LNCAP (cell line): ENCODE results near the gene ZNF689.

Experiments used
- CTCF ChIP-seq: fragments of 450-650 bp; IDR thresholded peaks from 2 replicates; pipeline ENCODE4 v1.5.1; 2017; ENCODE audit warnings: mild to moderate bottlenecking

ZNF689 gene

DNA sequence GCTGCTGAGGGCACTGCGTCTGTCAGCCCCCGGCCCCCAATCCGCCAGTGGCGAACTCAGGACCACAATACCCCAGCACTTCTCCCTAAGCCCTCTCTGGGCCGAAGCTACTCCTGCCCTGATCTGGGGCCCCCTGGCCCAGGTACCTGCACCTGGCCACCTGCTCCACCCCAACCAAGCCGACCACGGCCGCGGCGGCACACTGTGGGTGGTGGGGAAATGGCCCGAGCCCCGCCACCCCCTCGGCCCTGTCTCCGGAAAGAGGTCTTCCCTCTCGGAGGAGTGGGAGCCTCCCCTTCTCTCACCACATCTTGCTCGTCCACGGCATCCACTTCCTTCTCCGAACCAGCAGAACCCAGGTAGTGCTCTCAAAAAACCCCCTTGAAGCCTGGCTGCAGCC lies 44.7 kb upstream of the ZNF689 start:
- no peak for TF ChIP-seq CTCF

- TF ChIP-seq CTCF, result no peak
Observed at GRCh38 chr16:30652718-30653117, 42.5 kb upstream of the ZNF689 start.

- no peak for TF ChIP-seq CTCF
Observed at GRCh38 chr16:30652005-30652296, 41.8 kb upstream of the ZNF689 start.

GRCh38 chr16:30651124-30652004 lies 41.2 kb upstream of the ZNF689 start:
- peak; percentile 85 for TF ChIP-seq CTCF

DNA sequence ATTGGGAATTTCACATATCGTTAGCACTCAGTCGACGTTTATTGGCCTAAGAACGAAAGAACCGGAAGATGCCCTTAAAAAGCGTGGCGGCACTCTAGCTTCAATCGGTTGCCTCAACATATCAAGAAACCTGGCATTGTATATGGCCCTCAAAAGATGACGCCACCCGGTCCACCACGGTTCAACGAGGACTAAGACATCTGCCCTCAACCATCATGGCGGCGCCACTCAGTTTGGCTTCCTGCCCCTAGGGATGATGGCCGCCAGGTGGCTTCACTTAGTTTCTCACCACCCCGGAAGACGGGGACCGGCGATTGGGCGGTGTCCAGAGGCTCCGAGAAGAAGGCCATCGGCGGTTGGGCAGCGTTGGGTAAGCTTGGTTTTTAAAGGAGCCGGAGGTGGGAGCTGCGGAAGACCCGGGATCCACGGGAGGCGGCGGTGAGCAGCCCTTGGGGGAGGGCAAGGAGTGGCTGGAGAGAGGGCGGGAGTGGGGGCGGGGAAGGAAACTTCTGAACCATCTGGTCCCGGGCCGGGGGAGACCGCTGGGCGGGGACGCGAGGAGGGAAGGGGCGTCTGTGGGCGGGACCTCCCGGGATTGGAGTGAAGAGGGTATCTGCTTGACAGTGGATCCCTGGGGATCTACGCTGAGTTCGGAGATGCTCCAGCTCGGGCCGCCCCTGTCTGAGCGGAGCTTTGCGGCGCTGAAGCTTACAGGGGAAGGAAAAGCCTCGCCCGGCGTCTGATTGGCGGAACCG lies 40.4 kb upstream of the ZNF689 start, which contains the start of gene PRR14:
TSS of gene PRR14 (plus strand) at position 592 of the 755 bp plus-strand sequence. CDS start 686 bp downstream, outside the sequence.
- no peak for TF ChIP-seq CTCF

DNA sequence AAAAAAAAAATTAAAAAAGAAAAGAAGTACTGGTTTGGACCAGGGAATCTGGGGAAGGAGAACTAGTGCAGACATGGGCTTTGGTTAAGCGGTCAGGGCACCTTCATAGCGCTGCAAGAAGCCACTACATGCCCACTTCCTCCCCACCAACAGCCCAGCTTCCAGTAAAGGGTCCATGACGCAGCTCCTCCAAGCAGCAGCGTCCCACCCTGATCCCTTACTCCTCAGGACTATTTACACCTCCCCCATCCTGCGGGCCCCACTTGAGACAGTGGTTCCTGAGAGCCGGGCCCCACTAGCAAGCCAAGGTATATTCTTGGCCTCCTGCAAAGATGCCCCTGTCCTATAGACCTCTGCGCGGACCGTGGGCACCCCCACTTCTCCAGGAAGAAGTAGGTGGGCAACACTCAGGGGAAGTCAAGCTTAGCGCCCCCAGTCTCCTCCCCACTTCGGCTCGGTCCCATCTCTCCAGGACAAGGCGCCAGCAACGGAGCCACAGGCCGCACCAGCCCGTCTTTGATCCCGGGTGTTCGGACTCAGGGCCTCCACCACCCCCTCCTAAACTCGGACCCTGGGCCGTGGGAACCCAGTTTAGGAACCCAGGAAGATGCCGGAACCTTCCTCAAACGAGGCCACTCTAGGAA lies 39.7 kb upstream of the ZNF689 start:
- TF ChIP-seq CTCF, result no peak

DNA sequence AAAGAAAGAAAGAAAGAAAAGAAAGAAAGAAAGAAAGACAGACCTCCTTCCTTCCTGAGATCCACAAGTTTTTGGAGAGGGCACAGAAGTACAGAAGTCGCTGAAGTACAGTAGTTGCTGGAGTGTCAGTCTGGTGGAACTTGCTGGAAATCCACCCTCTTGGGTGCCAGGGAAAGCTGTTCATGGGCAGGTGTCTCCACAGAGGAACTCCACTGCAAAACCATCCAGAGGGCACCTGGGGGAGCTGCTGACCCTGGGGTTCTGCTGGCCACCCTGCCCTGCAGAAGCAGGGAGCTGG lies 37.0 kb upstream of the ZNF689 start:
- no peak for TF ChIP-seq CTCF
